Caco-2 (cell line): ENCODE data around the gene DPY19L1. TPM values are rescaled to one million over a fixed set of nuclear protein-coding genes. Genes with fewer than 3 reads are reported as not detected.

ENCODE experiments used
- BruUV-seq: library from RNA; stranded (reverse); fragments of 400-500 nt; replicated peaks from 2 replicates; lab custom pipeline; 2021; lab: Mats Ljungman, UMichigan
- CTCF ChIA-PET: fragments of 300-600 bp; sonication (Branson Sonifier 250); formaldehyde crosslinking; loops from one replicate; lab custom pipeline; 2022; ENCODE audit warnings: antibody characterized with exemption; lab: Charles Lee
- POLR2A ChIA-PET: fragments of 300-600 bp; sonication (Branson Sonifier 250); formaldehyde crosslinking; loops from one replicate; lab custom pipeline; 2022; ENCODE audit warnings: antibody characterized with exemption; lab: Charles Lee
- DNase-seq, 2 experiments: peaks; one replicate each; pipeline versions ENCODE4 v3.0.0 to v3.0.0-alpha.2; 2020 to 2022
- H3K27me3 ChIP-seq: replicated peaks from 2 replicates; pipeline ENCODE4 v1.6.0; 2011; ENCODE audit warnings: low read length; ENCODE audit not compliant: control insufficient read depth, insufficient read depth
- H3K36me3 ChIP-seq: 2 replicates; pipeline ENCODE4 v1.5.1; 2011; ENCODE audit warnings: low read length; ENCODE audit not compliant: control insufficient read depth, insufficient read depth
- H3K4me1 ChIP-seq: fragments of 250-450 bp; sonication (Bioruptor Pico); 2 replicates; pipeline ENCODE4 v1.5.1; 2020; ENCODE audit warnings: mild to moderate bottlenecking
- H3K4me3 ChIP-seq: 2 replicates; pipeline ENCODE4 v1.5.1; 2011; ENCODE audit warnings: low read depth, mild to moderate bottlenecking, control low read depth, low read length
- H3K9me3 ChIP-seq: fragments of 250-450 bp; sonication (Bioruptor Pico); 2 replicates; pipeline ENCODE4 v1.5.1; 2020; ENCODE audit warnings: mild to moderate bottlenecking, moderate library complexity
- H3K27ac Mint-ChIP-seq: one replicate; pipeline ENCODE4 v1.8.0; 2022; ENCODE audit warnings: mixed read lengths; ENCODE audit not compliant: unreplicated experiment
- H3K27me3 Mint-ChIP-seq: one replicate; pipeline ENCODE4 v1.8.0; 2022; ENCODE audit warnings: mixed read lengths; ENCODE audit not compliant: insufficient read depth, unreplicated experiment
- H3K36me3 Mint-ChIP-seq: one replicate; pipeline ENCODE4 v1.8.0; 2022; ENCODE audit warnings: mild to moderate bottlenecking, mixed read lengths; ENCODE audit not compliant: insufficient read depth, unreplicated experiment
- H3K4me1 Mint-ChIP-seq: one replicate; pipeline ENCODE4 v1.8.0; 2022; ENCODE audit warnings: low read depth, mixed read lengths; ENCODE audit not compliant: unreplicated experiment
- H3K4me3 Mint-ChIP-seq: one replicate; pipeline ENCODE4 v1.8.0; 2022; ENCODE audit warnings: mild to moderate bottlenecking, moderate library complexity, mixed read lengths; ENCODE audit not compliant: unreplicated experiment
- H3K9me3 Mint-ChIP-seq: one replicate; pipeline ENCODE4 v1.8.0; 2022; ENCODE audit warnings: mixed read lengths; ENCODE audit not compliant: unreplicated experiment
- CTCF ChIP-seq, 2 experiments: fragments of 200-600 bp in 1 of 2; IDR thresholded peaks; 1 replicate in 1 of 2; 2 replicates in 1 of 2; pipeline versions ENCODE4 v1.5.1 to v1.8.0; 2011 to 2022; ENCODE audit warnings: antibody characterized with exemption in 1 of 2, control low read depth in 1 of 2, inconsistent platforms in 1 of 2, low read depth in 1 of 2, low read length in 1 of 2, mild to moderate bottlenecking in 1 of 2, moderate library complexity in 1 of 2; ENCODE audit not compliant: insufficient read depth in 1 of 2, severe bottlenecking in 1 of 2, unreplicated experiment in 1 of 2
- intact Hi-C: fragments of 100-400 bp; cut with micrococcal nuclease; formaldehyde crosslinking; loops from one replicate; pipeline ENCODE4 v1.10.0; 2022; ENCODE audit not compliant: unreplicated experiment
- total RNA-seq: library from RNA; stranded (reverse); gene quantifications from 2 replicates; pipeline ENCODE4 v1.2.3, GENCODE V29; 2022

Gene DPY19L1
- total RNA-seq, 1 experiment from 2014 or later, result 12.9 TPM

DNA sequence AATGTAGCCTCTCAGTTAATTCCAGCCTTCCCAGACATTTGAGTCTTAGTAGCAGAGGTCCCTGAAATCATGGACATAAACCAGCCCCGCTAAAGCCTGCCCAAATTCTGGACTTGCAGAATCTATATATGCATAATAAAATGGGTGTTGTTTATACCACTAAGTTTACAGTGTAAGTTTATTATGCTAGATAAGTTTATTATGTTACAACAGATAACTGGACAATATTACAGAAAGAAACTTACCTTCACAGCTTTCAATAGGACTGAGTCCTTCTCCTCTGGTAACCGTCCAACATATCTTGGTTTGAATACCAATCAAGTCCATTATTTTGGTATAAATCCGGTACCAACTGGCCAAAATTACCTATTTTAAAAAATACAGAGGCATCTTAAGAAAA lies 26.2 kb downstream of the DPY19L1 start:
- intact Hi-C loops, result no loop called here
- H3K4me1 ChIP-seq, result no peaks in the 10 kb centered on the region
- no peak for DNase-seq
- no peak for TF ChIP-seq CTCF (IDR thresholded peaks at IDR 0.05; ENCODE audit: insufficient read depth in 1 of 2, low read depth in 1 of 2, low read length in 1 of 2, severe bottlenecking in 1 of 2, unreplicated experiment in 1 of 2)
- no peak overlapping the region for H3K4me3 Mint-ChIP-seq
- no peaks in the 10 kb centered on the region for H3K9me3 ChIP-seq
- H3K27ac Mint-ChIP-seq, result no peak overlapping the region
- BruUV-seq, result no TSS peak
- no peaks in the 10 kb centered on the region for H3K36me3 ChIP-seq
- H3K9me3 Mint-ChIP-seq, result no peaks in the 10 kb centered on the region
- H3K36me3 Mint-ChIP-seq, result no peaks in the 10 kb centered on the region
- H3K27me3 Mint-ChIP-seq, result no peaks in the 10 kb centered on the region
- no peak overlapping the region for H3K4me3 ChIP-seq
- no peaks in the 10 kb centered on the region for H3K27me3 ChIP-seq
- H3K4me1 Mint-ChIP-seq, result peaks cover 6% of the 10 kb centered on the region
- ChIA-PET POLR2A (no interaction called here), CTCF (no interaction called here)

DNA sequence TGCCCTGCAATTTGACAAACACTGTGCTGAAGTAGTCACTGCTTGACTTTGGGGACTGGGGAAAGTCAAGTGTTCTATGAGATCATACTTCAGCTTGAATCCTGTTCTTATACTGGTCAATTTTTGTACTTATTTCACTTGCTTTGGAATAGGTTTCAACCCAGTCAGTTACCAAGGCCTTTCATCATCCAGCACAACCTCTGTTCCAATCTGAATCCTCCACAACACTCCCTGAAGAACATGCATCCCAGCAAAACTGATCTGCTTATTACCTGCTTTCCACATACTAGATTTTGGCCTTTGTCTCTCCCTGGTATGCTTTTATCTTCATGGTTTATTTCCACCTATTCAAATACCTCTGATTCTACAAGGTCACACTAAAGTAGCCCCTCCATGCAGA lies 29.5 kb downstream of the DPY19L1 start:
- no peak for TF ChIP-seq CTCF (IDR thresholded peaks at IDR 0.05; ENCODE audit: insufficient read depth in 1 of 2, low read depth in 1 of 2, low read length in 1 of 2, severe bottlenecking in 1 of 2, unreplicated experiment in 1 of 2)
- CTCF ChIA-PET, result no interaction called here
- Histone ChIP-seq H3K9me3 (no peaks in the 10 kb centered on the region), H3K36me3 (no peaks in the 10 kb centered on the region), H3K4me3 (no peak overlapping the region), H3K4me1 (peaks cover 6% of the 10 kb centered on the region; the same call in 1 of the 2 replicates), H3K27me3 (no peaks in the 10 kb centered on the region)
- Mint-ChIP-seq H3K27me3 (no peaks in the 10 kb centered on the region), H3K4me3 (no peak overlapping the region), H3K4me1 (peaks cover 9% of the 10 kb centered on the region), H3K27ac (no peak overlapping the region), H3K36me3 (no peaks in the 10 kb centered on the region), H3K9me3 (no peaks in the 10 kb centered on the region)
- intact Hi-C loops, result no loop called here
- no TSS peak for BruUV-seq
- DNase-seq, result no peak
- POLR2A ChIA-PET, result no interaction called here

DNA sequence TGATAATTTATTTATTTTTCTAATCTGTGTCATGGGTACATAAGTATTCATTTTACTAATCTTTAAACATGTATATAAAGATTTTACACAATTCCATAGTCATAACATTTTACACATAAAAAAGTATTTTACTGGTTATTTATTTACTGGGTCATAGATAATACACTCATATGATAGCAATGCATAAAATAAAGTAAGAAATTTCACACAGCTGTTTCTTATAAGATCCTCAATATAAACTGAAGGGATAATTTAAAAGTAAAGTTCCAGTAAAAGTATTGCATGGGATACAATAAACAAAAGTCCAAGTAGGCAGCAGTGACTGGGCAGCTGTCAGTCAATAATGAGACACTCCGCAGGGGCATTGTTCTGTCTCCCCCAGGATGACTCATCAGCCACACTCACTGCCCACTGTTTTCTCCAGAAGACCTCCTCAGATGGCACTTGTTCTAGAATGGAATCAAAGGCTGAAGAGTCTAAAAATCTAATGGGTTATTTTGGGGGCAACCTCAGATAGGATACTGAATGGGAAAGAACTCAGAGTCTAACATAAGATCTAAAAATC lies 32.7 kb downstream of the DPY19L1 start:
- H3K9me3 ChIP-seq, result no peaks in the 10 kb centered on the region
- H3K4me3 ChIP-seq, result no peak overlapping the region
- Mint-ChIP-seq H3K27ac (no peak overlapping the region), H3K9me3 (no peaks in the 10 kb centered on the region), H3K4me3 (no peak overlapping the region), H3K27me3 (no peaks in the 10 kb centered on the region), H3K36me3 (no peaks in the 10 kb centered on the region), H3K4me1 (peaks cover 9% of the 10 kb centered on the region)
- TF ChIP-seq CTCF (IDR thresholded peaks at IDR 0.05; ENCODE audit: insufficient read depth in 1 of 2, low read depth in 1 of 2, low read length in 1 of 2, severe bottlenecking in 1 of 2, unreplicated experiment in 1 of 2), result no peak
- H3K4me1 ChIP-seq, result peaks cover 8% of the 10 kb centered on the region; the same call in 1 of the 2 replicates
- ChIA-PET CTCF (interaction anchor here (0.7 kb wide), 1 partner anchor 238 kb away, joined by 3 read pairs; no protein-coding TSS in a partner anchor), POLR2A (no interaction called here)
- DNase-seq, result no peak
- intact Hi-C loops, result no loop called here
- BruUV-seq, result no TSS peak
- no peaks in the 10 kb centered on the region for H3K27me3 ChIP-seq
- no peaks in the 10 kb centered on the region for H3K36me3 ChIP-seq
